ENCODE results near the gene OR5F1.

Gene OR5F1

DNA sequence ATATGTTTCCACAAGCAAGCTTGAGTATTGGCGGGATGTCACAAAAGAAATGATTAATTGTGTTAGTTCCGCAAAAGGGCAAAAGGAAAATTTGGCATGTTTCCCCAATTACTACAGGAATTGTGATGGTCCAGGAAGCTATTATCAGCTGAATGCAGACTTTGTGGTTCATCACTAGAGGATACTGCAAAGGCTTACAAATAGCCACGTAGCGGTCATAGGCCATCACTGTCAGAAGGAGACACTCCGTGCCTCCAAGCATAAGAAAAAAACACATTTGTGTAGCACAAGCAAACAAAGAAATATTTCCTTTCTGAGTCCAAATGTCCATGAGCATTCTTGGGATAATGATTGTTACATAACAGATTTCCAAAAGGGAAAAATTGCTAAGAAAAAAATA lies 26.5 kb downstream of the OR5F1 start:
- DNase-seq (ENCODE audit: low read depth in 1 of 2, low spot score in 1 of 2), result no peak
- H3K27ac ChIP-seq (replicated peaks), result no peak overlapping the region
- no peaks in the 10 kb centered on the region for H3K27me3 ChIP-seq (ENCODE audit: insufficient read depth, poor library complexity, severe bottlenecking)
- TF ChIP-seq GABPA (IDR thresholded peaks at IDR 0.05; ENCODE audit: low read depth), result no peak
- TF ChIP-seq, protein P1, sequence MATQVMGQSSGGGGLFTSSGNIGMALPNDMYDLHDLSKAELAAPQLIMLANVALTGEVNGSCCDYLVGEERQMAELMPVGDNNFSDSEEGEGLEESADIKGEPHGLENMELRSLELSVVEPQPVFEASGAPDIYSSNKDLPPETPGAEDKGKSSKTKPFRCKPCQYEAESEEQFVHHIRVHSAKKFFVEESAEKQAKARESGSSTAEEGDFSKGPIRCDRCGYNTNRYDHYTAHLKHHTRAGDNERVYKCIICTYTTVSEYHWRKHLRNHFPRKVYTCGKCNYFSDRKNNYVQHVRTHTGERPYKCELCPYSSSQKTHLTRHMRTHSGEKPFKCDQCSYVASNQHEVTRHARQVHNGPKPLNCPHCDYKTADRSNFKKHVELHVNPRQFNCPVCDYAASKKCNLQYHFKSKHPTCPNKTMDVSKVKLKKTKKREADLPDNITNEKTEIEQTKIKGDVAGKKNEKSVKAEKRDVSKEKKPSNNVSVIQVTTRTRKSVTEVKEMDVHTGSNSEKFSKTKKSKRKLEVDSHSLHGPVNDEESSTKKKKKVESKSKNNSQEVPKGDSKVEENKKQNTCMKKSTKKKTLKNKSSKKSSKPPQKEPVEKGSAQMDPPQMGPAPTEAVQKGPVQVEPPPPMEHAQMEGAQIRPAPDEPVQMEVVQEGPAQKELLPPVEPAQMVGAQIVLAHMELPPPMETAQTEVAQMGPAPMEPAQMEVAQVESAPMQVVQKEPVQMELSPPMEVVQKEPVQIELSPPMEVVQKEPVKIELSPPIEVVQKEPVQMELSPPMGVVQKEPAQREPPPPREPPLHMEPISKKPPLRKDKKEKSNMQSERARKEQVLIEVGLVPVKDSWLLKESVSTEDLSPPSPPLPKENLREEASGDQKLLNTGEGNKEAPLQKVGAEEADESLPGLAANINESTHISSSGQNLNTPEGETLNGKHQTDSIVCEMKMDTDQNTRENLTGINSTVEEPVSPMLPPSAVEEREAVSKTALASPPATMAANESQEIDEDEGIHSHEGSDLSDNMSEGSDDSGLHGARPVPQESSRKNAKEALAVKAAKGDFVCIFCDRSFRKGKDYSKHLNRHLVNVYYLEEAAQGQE (IDR thresholded peaks at IDR 0.05; ENCODE audit: insufficient replicate concordance, low read depth), result no peak
- no peak for TF ChIP-seq SPI1 (IDR thresholded peaks at IDR 0.05; ENCODE audit: borderline replicate concordance, low read depth)
- no peak for TF ChIP-seq POLR2AphosphoS5 (IDR thresholded peaks at IDR 0.05; ENCODE audit: low read depth)
- TF ChIP-seq, protein P2, sequence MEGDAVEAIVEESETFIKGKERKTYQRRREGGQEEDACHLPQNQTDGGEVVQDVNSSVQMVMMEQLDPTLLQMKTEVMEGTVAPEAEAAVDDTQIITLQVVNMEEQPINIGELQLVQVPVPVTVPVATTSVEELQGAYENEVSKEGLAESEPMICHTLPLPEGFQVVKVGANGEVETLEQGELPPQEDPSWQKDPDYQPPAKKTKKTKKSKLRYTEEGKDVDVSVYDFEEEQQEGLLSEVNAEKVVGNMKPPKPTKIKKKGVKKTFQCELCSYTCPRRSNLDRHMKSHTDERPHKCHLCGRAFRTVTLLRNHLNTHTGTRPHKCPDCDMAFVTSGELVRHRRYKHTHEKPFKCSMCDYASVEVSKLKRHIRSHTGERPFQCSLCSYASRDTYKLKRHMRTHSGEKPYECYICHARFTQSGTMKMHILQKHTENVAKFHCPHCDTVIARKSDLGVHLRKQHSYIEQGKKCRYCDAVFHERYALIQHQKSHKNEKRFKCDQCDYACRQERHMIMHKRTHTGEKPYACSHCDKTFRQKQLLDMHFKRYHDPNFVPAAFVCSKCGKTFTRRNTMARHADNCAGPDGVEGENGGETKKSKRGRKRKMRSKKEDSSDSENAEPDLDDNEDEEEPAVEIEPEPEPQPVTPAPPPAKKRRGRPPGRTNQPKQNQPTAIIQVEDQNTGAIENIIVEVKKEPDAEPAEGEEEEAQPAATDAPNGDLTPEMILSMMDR (IDR thresholded peaks at IDR 0.05; ENCODE audit: insufficient read depth, low read length), result no peak
- H3K4me3 ChIP-seq (replicated peaks; ENCODE audit: insufficient read depth, low read length), result no peak overlapping the region

- TF ChIP-seq POLR2AphosphoS5 (IDR thresholded peaks at IDR 0.05; ENCODE audit: low read depth) (no peak), SPI1 (IDR thresholded peaks at IDR 0.05; ENCODE audit: borderline replicate concordance, low read depth) (no peak), GABPA (IDR thresholded peaks at IDR 0.05; ENCODE audit: low read depth) (no peak)
- TF ChIP-seq, protein P2 (IDR thresholded peaks at IDR 0.05; ENCODE audit: insufficient read depth, low read length), result no peak
- TF ChIP-seq, protein P1 (IDR thresholded peaks at IDR 0.05; ENCODE audit: insufficient replicate concordance, low read depth), result no peak
- Histone ChIP-seq H3K27me3 (ENCODE audit: insufficient read depth, poor library complexity, severe bottlenecking) (no peaks in the 10 kb centered on the region), H3K27ac (replicated peaks) (no peak overlapping the region), H3K4me3 (replicated peaks; ENCODE audit: insufficient read depth, low read length) (no peak overlapping the region)
- no peak for DNase-seq (ENCODE audit: low read depth in 1 of 2, low spot score in 1 of 2)
Measured at GRCh38 chr11:55966391-55966790, 28.0 kb downstream of the OR5F1 start.

DNA sequence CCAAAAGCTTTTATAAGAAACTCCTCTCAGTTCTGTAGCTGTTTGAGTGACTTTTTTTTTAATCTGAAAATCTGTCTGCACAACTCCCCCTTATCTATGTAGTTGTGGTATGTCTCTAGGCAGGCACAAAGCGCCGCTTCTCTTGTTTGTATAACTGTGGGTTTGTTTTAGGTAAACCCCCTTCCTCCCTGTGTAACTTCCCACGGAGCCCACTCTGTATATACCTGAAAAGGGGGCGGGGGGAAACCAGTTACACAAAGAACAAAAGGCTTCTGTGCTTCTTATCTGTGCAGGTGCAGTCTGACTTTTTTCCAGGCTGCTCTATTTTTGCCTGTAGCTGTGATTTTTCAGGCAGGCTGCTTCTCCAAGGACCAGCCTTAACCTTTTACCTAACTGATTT lies 37.9 kb downstream of the OR5F1 start:
- H3K27me3 ChIP-seq (ENCODE audit: insufficient read depth, poor library complexity, severe bottlenecking), result no peaks in the 10 kb centered on the region
- TF ChIP-seq, protein P2 (IDR thresholded peaks at IDR 0.05; ENCODE audit: insufficient read depth, low read length), result no peak
- TF ChIP-seq, protein P1 (IDR thresholded peaks at IDR 0.05; ENCODE audit: insufficient replicate concordance, low read depth), result no peak
- TF ChIP-seq GABPA (IDR thresholded peaks at IDR 0.05; ENCODE audit: low read depth) (no peak), POLR2AphosphoS5 (IDR thresholded peaks at IDR 0.05; ENCODE audit: low read depth) (no peak), SPI1 (IDR thresholded peaks at IDR 0.05; ENCODE audit: borderline replicate concordance, low read depth) (no peak)
- H3K27ac ChIP-seq (replicated peaks), result no peak overlapping the region
- no peak overlapping the region for H3K4me3 ChIP-seq (replicated peaks; ENCODE audit: insufficient read depth, low read length)
- no peak for DNase-seq (ENCODE audit: low read depth in 1 of 2, low spot score in 1 of 2)
